T-helper 9 cell (primary cell): ENCODE data around the gene CABP4.
"Not testable (repeated sequence)": the region's sequence is repeated elsewhere in the genome, so short reads cannot be mapped to it uniquely, and the experiment has no call there.

Experiments
- DNase-seq: peaks from one replicate; pipeline ENCODE4 v3.0.0-alpha.2; 2020

The CABP4 gene

DNA sequence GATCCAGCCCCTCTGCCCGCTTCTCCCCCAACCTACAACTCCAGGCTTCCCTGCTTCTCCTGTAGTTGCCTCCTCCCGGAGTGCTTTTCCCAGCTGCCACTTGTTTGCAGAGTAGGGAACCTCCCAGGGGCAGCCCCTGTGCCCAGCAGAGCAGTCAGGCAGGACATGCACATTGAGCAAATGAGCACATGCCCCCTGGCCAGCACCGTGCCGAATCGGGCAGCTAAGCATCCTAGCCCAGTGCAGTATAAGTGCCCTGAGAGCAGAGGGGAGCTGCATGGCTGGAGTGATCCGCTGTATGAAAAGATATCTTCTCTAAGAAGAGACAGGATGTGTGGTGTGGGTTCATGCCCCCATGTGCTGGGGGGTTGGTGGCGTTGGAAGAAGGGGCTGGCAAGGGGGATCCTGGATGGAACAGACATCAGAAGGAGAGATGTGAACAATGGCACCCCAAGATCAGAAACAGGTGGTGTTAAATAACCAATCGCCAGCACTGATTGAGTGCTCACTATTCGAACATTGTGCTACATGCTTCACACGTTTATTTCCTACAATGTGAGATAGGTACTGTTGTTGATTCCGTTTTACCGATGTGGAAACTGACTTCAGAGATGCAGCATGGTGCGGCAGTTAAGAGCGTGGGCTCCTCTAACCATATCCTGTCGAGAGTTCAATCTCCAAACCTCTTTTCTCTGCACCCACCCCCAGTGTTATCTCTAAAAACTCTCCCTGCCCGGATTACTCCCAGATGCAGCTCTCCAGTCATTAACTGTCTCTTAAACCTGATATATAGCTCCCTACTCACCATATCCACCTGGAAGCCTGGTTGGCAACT is 28.9 kb downstream of the CABP4 start:
- DNase-seq, result no peak

DNA sequence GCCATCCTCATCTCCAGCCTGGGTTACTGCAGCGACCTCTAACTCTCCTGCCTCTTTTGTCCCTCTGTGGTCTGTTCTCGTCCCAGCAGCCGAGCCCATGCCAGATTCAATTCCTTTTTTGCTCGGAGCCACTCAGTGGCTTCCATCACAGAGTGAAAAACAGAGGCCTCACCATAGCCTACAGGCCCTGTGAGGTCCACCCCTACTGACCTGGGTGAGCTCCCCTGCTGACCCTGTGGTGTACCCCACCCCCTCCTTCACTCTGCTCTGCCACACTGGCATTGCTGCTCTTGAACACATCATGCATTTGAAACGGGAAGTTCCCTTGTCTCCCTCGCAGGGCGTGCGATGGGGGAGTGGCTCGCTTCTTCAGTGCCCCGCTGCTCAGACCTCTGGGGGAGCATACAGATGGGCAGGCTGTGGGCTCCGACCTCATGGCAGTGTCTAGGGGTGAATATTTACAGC is 29.7 kb downstream of the CABP4 start:
- peak; percentile 52 for DNase-seq

DNA sequence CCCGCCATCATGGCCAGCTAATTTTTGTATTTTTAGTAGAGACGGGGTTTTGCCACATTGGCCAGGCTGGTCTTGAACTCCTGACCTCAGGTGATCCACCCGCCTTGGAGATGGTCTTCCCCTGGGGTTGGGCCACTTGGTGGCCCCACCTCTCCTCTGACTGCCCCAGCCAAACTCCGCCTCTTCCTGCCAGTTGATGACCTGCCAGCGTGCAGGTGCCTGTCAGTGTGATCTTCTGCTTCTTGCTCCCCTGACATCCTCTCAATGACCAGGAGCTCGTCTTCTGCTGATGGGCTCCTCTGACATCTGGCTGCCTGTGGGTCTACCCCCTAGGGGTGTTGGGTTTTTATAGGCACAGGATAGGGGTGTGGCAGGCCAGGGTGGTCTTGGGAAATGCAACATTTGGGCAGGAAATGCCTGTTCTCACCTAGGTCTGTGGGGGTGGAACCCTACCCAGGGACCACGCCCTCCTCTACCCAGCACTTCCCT is 30.8 kb downstream of the CABP4 start:
- DNase-seq, result not testable (repeated sequence)

DNA sequence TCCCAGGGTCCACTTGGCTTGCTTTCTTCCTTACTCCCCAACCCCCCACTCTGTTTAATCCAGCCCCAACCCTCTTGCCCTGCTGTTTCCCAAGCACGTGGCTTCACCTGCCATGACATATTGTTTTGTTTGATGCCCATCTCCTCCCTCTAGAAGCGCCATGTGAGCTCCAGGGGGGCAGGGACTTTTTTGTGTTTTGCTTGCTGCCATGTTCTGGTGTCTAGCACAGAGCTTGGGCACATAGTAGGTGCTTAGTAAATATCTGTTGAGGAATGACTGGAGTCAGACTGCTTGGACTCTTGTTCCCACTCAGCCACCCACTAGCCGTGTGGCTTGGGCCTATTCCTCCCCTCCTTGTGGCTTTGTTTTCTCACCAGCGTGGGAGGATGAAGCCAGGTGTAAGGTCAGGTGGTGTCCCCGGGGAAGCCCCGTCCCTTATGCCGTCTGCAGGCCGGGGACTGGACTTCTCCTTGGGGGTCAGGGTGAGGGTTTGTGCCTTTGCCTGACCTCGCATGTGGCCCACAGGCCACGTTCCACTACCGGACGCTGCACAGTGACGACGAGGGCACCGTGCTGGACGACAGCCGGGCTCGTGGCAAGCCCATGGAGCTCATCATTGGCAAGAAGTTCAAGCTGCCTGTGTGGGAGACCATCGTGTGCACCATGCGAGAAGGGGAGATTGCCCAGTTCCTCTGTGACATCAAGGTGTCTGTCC is 31.5 kb downstream of the CABP4 start:
- no peak for DNase-seq

DNA sequence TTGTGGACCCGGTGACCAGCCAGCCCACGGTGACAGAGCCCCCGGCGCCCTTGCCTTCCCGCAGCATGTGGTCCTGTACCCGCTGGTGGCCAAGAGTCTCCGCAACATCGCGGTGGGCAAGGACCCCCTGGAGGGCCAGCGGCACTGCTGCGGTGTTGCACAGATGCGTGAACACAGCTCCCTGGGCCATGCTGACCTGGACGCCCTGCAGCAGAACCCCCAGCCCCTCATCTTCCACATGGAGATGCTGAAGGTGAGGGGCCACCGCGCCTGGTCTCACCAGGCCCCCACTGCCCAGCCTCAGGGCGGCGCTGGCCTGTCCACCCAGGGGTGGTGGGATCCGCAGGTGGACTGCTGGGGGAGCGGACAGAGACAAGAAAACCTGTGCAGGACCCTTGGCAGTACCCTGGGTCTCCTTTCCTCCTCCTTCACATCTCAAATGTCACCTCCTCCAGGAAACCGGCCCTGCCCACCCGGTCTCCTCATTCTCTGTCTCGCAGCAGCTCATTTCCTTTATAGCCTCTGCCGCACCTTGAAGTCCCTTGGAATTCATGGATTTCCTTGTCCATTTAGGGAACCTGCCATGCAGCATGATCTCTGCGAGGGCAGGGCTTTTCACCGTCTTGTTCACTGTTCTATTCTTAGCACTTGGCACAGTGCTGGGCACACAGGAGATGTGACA is 34.2 kb downstream of the CABP4 start:
- no peak for DNase-seq

DNA sequence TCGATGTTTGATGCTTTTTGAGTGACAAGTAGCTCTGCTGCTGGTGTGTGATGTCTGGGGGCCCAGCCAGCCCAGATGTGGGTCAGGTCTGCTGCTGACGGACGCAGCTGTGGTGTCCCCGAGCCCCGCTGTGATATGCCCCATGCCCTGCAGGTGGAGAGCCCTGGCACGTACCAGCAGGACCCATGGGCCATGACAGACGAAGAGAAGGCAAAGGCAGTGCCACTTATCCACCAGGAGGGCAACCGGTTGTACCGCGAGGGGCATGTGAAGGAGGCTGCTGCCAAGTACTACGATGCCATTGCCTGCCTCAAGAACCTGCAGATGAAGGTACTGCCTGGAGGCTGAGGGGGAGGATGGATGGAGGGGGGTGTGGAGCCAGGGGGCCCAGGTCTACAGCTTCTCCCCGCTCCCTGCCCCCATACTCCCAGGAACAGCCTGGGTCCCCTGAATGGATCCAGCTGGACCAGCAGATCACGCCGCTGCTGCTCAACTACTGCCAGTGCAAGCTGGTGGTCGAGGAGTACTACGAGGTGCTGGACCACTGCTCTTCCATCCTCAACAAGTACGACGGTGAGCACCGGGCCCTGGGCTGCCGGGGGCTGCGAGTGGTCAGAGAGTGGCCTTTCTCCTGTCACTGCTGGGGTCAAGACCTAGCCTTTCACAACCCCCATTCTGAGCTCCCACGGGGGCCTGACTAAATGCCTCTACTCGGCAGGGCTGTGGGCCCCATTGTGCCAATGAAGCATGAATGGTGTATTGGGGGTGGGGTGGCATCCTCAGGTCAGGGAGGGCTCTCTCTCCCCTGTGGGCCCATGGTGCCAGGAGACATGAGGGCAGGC is 35.0 kb downstream of the CABP4 start:
- DNase-seq, result no peak

DNA sequence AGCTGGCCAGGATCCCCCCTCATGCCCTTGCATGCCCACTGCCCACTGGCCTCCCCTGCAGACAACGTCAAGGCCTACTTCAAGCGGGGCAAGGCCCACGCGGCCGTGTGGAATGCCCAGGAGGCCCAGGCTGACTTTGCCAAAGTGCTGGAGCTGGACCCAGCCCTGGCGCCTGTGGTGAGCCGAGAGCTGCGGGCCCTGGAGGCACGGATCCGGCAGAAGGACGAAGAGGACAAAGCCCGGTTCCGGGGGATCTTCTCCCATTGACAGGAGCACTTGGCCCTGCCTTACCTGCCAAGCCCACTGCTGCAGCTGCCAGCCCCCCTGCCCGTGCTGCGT is 35.5 kb downstream of the CABP4 start:
- no peak for DNase-seq

DNA sequence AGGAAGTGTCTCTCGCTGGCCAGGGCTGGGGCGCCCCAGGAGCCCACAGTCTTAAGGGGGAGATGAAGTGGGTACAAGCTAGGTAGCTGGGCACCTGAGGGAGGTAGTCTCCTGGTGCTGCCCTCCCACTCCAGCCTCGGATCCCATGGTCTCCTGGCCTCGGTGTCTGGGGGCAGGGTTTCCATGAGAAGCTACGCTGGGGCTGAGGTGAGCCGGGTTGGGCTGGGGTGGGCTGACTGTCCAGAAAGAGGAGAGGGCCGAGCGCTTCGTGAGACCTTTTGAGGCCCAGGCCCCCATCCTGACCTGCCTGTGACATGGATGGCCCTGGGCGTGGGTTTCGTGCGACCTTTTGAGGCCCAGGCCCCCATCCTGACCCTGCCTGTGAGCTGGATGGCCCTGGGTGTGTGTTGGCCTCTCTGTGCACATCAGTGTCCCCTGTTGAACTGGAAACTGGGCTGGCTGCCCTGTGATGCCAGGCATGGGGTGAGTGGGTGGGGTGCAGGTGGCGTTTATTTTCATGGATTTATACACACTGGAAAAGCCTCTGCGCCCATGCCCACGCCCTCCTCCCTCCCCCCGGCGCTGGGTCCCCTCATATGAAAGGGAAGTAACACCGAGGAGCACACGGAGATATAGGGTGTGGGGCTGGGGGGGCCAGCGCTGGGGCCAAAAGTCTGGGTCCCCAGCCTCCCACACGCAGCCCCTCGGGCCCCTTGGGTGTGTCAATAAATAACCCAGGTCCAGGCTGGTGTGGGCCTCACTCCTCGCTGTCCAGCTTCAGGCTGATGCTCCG is 36.3 kb downstream of the CABP4 start:
- DNase-seq, result no peak

DNA sequence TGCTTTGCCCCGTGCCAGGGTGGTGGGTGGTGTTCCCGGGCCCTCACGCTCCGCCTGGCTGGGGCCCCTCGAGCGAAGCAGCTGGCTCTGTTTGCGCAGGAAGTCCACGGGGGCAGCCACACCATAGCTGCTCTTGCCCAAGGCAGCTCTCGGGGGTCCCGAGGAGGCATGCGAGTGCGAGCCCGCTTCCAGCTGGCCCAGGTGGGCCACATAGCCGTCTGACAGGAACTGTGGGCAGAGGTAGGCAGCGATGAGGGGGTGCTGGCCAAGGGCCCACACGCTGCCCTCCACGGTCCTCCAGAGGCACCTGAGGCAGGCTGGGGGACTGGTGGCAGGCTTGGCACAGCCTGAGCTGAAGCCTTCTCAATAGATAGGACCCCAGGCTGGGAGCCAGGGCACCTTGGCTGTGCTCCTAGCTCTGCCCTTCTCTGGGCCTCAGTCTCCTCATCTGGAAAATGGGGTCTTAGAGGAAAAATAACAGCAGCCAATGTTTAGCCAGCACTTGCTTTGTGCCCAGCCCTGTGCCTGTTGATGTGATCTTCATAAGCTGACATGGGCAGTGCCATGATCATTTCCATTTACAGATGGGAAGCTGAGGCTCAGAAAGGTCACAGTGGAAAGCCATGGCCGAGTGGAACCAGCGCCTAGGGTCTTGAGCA is 37.0 kb downstream of the CABP4 start:
- DNase-seq, result no peak

DNA sequence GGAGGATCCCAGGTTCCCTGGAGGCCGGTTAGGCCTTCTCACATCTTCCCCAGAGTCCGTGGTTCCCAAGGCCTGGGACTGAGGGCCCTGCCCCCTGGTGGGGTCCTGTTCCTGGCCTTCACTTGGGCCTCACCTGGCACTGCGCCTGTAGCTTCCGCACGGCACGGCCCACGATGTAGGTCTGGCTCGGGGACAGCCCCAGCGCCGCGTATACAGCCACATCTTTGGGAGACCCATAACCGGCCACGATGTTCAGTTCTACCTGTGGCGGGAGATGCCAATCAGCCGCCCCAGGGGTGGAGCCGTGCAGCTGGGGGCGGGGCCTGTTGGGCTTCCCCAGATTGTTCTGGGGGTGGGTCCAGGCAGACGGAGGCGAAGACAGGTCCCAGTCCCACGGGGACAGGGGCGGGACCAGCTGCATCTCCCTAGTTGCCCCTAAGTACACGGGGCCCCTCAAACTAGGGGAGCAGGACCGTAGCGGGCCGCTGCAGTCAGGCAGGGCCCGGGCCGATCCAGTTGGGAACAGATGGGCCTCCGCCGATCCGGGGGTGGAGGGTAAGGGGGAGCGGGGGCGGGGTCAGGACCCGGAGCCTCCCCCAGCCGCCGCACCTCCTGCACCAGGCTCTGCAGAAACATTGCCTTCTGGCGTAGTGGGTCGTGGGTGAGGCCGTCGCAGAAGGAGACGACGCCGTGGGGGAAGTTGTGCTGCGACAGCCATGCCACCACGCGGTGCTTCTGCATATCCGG is 37.8 kb downstream of the CABP4 start:
- DNase-seq, result no peak

DNA sequence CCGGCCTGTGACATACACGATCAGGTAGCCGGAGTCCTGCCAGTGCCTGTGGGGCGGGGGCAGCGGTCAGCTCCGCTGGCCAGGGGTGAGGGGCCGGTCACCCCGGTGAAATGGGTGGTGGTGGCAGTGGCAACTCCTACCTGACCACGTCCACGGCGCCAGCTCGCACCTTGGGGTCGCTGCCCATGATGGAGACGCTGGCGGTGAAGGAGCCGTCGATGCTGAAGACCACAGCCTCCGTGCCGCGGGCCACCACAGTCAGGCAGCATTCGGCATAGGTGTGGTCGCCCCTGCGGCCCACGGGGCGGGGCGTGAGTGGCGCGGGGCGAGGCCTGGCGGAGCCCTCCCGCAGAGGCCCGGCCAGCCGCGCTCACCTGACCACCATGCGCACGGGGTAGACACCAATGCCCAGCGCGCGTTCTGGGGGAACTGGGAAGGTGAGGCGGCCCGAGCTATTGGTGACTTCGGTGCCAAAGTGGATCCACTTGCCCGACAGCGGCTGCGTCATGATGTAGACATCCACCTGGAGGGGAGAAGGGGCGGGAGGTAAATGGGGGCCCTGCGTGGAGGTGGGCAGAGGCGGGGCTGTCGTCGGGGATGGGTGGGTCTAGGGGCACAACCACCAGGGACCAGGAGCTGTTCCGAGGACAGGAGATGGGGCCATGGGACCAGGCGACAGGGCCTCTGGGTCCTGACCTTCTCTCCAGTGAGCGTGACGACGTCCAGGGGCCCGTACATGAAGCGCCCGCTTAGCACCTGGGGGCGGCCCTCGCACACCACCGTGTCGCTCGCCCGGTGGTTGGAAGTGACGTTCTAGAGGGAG is 38.6 kb downstream of the CABP4 start:
- no peak for DNase-seq

DNA sequence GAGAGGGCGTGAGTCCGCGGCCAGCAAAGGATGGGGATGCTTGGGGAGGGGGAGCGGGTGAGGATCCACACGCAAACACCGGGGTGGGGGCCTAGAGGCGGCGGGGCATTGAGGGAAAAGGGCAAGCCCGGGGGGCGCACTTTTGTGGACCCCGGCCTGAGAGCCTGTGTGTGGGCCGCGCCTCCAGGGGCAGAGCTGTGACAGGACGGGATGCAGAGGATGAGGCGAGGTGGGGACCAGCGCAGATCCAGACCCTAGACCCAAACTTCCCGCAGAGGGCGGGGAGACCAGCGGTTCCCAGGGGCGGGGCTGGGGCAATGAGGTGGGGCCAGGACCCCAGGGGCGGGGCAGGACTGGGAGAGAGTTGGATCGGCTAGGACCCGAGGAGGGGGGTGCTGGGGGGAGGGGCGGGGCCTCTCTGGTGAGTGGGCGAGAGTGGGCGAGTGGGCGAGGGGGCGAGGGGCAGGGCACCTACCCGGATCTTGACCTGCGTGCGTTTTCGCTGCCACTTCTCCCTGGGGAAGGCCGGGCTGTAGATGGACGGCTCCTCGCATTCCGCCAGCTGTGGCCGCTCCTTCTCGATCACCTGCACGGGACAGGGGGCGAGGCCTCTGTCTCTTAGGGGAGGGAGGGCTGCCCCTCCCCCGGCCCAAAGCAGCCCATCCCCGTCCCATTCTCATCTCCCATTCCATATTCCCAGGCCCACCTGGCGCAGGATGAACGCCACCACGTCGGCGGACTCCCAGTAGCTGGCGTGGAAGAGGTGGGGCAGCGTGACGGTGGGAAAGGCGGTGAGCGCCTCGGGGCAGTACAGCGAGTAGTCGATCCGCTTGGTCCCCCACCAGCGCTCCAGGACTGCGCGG is 39.4 kb downstream of the CABP4 start:
- DNase-seq, result no peak

DNA sequence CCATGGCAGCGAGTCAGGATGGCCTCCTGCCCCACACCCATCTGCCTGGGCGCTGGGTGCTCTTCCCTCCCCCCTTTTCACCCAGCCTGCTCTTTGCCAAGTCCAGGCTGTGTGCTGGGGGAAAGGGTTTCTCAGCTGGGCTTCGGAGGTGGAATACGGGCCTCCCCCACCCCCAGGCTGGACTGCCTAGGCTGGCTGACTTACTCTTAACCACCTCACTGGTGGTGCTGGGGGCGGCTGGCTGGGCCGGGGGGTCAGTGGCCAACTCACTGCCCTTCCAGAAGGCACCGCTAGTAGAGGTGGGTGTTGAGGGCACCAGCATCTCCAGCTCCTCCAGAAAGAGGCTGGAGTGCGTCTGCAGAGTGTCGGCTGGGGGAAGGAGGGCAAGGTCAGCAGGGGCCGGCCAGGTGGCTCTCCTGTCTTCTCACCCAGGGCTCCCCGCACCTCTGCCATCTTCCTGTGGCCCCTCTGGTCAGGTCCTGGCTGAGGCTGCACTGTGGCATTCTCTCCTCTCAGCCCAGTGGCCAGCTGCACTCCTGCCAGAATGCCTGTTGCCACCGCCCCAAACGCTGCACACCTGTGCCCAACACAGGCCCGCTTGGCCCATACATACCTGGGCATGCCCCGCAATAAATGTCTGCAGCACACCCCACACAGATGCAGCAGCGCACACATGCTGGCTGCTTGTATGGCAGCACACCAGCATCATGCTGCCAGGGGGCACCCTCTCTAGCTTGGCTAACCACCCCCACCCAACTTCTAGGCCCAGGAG is 40.3 kb downstream of the CABP4 start:
- no peak for DNase-seq

DNA sequence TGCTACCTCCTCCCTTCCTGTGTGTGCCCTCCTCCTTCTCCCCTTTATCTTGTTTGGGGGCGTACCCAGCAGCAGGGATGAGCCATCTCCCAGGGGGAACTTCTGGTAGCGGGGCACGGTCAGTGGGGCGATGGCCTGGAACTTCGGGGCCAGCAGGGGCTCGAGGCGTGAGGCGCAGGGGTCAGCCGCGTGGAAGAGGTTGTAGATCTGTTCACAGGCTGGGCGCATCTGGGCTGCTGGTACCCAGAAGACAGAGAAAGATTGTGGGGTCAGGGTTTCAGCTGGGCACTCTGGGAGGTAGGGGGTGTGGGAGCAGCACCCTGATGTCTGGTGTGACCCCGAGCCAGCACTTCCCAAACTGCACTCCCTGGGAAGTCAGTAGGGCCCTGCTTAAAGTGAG is 41.0 kb downstream of the CABP4 start:
- DNase-seq, result no peak

DNA sequence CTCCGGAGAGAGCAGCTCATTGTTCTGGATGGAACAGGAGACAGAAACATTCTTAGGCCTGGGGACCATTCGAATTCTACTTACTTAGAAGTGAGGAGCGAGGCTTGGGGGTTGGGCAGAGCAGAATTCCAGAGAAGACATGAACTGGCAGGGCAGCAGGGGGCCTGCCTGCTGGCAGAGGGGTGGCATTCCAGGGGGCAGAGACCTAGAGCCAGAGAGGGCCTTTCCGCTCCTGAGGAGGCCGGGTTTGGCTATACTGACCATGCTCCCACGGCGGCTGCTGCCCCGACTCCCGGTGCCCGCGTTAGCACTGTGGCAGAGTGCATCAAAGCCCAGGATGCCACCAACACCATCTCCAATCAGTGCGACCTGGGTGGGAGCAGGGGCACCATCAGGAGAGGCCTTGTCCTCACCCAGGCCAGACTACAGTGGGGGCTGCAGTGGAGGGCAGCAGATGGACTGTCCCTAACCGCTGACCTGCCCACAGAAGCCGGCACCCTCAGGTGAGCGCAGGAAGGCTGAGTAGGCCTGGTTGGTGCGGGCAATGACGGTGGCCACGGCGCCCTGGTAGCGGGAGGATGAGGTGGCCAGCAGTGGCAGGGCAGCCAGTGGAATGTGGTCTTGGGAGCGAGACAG is 42.6 kb downstream of the CABP4 start:
- no peak for DNase-seq

DNA sequence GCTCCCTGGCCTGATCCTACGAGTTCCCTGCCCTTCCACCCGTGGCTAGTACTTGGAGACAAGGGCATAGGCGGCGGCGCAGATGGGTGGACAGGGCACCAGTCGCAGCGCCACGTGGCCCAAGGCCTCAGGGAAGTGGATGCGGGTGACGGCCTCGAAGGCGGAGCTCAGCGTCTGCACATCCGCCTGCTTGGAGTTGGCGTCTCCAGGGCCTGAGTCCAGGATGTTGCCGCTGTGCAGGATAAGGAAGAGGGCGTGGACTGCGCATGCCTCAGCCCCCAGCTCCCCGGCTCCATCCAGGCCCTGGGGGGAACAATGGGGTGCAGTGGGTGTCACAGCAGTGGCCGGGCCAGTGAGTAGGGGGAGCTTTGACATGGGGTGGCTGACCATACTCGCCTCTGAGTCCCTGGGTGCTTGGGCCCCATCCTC is 43.4 kb downstream of the CABP4 start:
- DNase-seq, result no peak

DNA sequence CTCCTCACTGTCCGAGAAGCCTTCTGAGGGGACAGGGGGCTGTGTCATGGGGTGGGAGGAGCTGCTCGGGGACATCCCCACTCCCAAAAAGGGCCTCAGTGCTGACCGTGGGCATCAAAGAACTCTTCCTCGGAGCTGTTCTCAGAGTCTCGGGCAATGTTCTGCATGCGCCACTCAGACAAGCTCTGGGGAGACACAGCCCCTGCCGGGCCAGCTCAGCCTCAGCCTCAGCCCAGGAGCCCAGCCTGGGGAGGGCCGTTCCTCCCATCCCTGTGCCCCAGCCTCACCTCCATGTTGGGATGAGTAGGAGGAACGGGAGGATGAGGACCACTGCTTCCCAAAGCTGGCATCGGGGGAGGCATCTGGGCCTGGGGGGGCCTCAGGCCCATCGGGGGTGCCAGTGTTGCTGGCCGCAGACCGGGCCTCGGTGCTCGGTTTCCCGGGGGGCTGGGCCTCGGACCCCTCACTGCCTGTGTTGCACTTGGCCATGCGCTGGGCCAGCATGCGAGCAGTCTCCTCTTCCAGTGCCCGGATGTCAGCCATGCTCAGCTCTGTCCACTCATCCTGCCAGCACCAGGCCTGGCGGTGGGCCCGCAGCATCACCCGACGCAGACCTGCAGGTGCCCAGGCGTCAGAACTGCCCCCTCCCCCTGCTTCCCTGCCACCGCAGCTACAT is 44.8 kb downstream of the CABP4 start:
- no peak for DNase-seq
